ENCODE data around the gene MX2.
A peak's percentile ranks its signal among the peaks of the same experiment; 100 is the strongest.
"Not testable (repeated sequence)": the region's sequence is repeated elsewhere in the genome, so short reads cannot be mapped to it uniquely, and the experiment has no call there.

MX2 gene, protein sequence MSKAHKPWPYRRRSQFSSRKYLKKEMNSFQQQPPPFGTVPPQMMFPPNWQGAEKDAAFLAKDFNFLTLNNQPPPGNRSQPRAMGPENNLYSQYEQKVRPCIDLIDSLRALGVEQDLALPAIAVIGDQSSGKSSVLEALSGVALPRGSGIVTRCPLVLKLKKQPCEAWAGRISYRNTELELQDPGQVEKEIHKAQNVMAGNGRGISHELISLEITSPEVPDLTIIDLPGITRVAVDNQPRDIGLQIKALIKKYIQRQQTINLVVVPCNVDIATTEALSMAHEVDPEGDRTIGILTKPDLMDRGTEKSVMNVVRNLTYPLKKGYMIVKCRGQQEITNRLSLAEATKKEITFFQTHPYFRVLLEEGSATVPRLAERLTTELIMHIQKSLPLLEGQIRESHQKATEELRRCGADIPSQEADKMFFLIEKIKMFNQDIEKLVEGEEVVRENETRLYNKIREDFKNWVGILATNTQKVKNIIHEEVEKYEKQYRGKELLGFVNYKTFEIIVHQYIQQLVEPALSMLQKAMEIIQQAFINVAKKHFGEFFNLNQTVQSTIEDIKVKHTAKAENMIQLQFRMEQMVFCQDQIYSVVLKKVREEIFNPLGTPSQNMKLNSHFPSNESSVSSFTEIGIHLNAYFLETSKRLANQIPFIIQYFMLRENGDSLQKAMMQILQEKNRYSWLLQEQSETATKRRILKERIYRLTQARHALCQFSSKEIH

DNA sequence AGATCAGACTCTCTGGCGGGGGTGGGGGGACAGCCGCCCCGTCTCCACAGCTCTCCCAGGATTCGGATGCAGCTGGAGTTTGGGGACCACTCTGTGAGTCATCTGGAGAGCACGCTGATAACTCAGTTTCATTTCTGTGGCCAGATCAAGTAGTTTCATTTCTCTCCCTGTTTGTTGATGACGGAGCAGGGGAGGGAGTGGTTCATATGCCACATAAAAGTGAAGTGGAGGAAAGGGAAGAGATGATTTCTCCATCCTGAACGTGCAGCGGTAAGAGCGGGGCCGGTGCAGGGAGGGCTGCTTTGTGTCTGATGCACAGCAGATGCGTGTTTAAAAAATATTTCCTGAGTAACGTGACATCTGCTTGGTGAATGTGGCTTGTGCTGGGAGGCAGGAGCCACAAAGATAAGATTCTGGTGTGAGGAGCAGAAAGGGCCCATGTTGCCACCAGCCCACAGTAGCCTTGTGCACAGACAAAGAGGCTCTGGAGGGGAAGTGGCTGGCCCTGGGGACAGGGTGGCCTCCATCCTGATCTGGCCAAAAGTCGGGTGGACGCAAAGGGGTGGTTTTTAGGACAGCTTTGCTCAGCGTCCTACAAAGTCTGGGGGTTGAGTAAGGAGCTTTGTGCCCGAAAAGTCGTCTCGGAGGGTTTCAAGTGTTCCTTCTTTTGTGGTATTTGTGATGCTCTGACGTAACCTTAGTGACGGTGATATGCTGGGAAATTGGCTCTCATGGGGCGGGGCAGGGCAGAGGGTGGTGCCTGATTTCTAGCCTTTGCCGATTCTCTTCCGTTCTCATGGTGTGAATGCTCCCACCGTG, at the start of gene MX2:
TSS of gene MX2 (plus strand) at position 242 of the 819 bp plus-strand sequence. CDS start 14,880 bp downstream, outside the sequence.
- DNase-seq (ENCODE audit: low read depth in 2 of 2, low spot score in 1 of 2), result peak; percentile 53 to 65

DNA sequence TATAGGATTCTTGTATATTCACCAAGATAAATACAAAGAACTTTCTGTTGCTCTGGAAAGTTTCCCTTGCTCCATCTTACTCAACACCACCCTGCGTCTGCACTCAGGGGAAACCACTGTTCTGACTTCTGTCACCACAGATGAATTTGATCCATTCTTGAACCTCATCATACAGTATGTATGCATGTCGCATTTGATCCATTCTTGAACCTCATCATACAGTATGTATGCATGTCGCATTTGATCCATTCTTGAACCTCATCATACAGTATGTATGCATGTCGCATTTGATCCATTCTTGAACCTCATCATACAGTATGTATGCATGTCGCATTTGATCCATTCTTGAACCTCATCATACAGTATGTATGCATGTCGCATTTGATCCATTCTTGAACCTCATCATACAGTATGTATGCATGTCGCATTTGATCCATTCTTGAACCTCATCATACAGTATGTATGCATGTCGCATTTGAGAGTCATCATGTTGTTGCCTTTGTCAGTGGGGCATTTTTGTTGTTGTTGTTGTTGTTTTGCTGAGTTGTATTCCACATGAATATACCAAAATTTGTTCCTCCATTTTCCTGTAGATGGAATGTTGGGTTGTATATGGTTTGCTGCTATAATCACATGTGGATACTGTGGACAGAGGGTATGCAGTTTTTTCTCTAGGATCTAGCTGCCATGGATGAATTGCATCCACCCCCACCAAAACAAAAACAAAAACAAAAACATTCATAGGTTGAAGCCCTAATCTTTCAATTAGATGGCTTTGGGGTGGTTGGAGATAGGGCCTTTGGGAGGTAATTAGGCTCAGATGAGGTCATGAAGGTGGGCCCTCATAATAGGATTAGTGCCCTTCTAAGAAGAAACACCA, 48.3 kb upstream of the MX2 start:
- not testable (repeated sequence) for DNase-seq (ENCODE audit: low read depth in 2 of 2, low spot score in 1 of 2)

DNA sequence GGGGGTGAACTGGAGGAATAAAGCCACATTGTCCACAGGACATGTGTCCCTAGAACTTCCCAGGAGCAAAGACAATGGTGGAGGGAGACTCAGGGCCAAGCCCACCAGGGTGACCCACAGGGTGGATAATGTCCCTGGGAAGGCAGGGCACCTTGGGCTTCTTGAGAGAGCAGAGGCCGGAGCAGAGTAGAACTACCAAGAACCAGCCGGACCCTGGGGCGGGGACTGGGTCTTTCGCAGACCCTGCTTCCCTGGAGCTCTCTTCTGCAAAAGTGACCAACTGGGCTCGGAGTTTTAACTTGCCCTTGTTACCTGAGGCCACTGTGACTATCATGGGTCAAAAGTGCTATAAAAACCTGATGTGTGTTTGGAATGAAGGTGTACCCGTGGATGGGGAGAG, 46.1 kb upstream of the MX2 start:
- DNase-seq (ENCODE audit: low read depth in 2 of 2, low spot score in 1 of 2), result no peak

DNA sequence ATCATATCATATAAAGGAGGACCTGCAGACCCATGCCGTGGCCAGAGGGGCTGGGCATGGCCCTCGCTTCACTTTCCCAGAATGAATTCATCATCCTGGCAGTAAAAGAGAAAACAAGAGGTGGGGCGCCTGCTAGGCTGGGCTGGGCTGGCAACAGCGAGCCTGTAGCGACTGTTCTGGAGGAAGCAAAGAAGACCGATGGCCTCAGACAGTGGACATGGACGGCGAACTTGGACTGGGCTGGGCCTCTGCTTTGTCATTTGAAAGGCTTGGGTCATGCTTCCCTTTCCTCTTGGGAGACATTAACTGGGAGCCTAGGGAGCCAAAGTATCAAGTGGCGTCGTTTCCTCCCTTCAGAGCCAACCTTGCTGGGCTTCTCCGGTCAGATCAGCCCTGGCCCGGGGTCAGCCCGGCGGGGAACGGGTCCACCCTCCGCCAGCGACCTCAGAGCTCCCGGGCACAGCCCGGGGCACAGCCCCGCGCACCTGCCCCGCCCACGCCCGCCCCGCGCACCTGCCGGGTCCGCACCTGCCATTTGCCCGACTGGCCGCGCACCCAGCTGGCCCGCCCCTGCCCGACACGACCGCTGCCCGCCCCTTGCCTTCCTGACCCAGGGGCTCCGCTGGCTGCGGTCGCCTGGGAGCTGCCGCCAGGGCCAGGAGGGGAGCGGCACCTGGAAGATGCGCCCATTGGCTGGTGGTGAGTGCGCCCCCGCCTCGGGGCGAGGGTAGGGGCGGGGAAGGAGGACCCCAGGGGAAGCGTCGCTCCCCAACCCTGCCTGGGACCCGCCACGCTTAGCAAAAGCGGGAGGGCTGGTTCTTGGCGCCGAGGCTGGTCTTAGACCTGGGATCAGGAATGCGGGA, 45.4 kb upstream of the MX2 start, which contains the start of gene FAM3B:
TSS of gene FAM3B (plus strand) at position 602 of the 863 bp plus-strand sequence. CDS start at position 681, 79 bp downstream.
- DNase-seq (ENCODE audit: low read depth in 2 of 2, low spot score in 1 of 2), result no peak

DNA sequence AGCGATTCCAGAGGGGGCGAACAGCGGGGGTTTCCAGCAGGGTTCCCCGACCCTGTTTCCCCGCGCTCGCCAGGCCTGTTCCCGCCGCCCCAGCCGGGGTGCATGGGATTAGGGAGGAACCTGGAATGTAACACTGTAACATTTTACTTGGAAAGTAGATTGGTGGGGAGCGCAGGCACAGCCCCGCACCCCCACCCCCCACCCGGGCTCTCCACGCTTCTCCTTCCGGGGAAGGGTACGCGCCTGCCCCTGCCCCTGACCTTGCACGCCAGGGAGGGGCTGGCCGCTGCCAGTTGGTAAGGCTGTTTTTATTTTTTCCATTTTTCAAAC, 44.8 kb upstream of the MX2 start:
- DNase-seq (ENCODE audit: low read depth in 2 of 2, low spot score in 1 of 2), result no peak

DNA sequence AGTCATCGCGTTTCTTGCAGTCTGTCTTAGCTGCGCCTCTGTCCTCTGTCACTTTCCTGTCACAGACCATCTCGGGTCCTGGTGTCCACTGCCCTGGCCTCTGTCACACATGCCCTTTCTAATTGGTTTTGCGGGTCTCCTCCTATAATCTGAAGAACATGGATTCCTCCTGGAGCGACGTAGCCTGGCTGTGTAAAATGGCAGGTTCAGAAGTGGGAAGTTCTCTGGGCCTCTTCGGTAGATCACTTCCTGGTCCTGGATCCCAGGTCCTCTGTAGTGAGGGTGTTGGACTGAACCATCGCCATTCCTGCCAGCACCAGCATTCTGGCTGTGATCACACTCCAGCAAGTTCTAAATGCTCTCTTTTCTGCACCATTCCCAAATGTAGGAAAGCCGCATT, 44.4 kb upstream of the MX2 start:
- no peak for DNase-seq (ENCODE audit: low read depth in 2 of 2, low spot score in 1 of 2)

DNA sequence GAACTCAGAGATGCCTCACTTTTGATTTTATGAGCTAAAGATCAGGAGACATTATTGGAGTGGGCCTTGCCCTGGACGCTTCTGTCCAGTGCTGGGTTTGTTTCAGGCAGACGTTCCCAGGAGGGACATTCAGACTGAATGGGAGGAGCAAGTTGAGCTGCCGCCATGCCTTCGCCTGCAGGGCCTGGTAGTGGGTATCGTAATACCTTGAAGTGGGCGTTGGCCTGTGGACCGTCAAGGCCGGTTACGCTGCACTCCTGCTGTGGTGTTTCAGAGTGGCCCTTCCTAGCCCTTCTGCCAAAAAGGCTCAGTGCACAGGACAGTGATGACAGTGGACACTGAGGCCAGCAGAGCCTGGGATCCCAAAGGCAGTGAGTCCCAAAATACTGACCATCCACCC, 43.6 kb upstream of the MX2 start:
- no peak for DNase-seq (ENCODE audit: low read depth in 2 of 2, low spot score in 1 of 2)

DNA sequence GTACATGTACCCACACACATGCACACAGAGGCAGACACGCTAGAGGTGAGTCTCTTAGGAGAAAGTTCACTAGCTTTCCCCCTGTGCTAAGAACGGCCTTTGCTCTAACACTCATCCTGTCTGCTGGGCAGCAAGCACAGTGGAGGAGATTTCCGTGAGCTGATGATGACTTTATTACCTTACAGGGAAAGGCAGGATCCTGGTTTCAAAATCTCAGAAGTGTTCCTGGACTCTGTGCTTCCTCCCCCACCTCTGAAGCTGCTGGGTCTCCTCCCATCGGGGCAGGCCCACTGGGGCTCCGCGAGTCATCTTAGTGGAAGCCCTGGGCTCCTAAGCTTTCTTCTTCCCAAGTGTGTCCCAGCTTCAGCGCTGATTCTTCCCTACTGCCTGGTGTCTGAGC, 42.6 kb upstream of the MX2 start:
- no peak for DNase-seq (ENCODE audit: low read depth in 2 of 2, low spot score in 1 of 2)

DNA sequence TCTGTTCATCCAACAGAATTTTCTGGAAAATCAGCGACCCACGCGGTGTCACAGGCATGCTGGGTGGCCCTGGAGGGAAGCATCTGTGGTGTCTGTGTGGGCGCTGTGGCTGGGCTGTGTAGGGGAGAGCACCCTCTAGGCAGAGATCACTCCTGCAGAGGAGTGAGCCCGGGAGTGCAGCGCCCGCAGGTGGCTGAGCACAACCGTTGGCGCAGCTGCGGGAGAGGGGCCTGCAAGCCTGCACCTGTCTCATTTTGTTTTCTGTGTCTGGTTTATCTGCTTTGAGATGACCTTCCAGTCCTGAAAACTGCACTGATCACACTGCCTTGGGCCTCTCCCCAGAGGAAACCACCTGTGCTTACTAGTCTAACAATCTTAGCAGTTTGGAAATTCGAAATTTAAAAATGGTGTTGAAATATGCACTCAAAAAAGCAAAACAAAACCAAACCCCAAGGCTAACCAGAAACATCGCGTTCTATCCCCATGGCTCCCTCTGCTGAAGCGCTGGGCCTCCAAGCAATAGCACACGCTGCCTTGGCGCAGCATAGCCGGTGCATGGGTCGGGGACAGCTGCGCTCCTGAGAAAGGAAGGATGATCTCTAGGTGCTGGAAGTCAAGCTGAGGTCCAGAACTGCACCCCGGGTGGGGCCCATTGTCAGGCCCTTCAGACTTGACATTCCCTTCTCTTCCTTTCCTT, 40.5 kb upstream of the MX2 start:
- DNase-seq (ENCODE audit: low read depth in 2 of 2, low spot score in 1 of 2), result no peak

DNA sequence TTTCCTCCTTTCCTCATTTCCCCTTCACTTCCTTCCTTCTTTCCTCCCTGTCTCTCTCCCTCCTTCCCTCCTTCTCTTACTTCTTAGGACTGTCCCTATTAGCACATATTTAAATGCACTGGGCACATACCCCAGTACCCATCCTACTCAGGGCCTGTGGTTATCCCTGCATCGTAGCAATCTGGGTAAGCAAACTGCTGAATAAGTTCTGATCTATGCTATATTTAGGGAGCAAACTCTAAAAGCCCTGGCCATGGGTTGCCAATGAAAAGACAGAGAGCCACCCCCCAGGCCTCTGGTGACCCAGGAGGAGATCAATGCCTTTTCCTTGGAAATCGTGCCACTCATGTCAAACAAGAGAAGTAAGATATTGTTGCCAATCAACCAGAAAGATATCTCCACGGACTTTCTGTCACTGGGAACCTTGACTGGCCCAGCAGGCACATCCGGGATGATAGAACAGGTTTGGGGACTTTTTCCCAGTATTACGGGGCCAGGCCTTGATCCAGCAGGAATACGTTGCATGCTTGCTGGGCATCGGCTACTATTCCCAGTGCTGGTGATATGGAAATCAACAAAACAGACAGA, 39.8 kb upstream of the MX2 start:
- no peak for DNase-seq (ENCODE audit: low read depth in 2 of 2, low spot score in 1 of 2)

DNA sequence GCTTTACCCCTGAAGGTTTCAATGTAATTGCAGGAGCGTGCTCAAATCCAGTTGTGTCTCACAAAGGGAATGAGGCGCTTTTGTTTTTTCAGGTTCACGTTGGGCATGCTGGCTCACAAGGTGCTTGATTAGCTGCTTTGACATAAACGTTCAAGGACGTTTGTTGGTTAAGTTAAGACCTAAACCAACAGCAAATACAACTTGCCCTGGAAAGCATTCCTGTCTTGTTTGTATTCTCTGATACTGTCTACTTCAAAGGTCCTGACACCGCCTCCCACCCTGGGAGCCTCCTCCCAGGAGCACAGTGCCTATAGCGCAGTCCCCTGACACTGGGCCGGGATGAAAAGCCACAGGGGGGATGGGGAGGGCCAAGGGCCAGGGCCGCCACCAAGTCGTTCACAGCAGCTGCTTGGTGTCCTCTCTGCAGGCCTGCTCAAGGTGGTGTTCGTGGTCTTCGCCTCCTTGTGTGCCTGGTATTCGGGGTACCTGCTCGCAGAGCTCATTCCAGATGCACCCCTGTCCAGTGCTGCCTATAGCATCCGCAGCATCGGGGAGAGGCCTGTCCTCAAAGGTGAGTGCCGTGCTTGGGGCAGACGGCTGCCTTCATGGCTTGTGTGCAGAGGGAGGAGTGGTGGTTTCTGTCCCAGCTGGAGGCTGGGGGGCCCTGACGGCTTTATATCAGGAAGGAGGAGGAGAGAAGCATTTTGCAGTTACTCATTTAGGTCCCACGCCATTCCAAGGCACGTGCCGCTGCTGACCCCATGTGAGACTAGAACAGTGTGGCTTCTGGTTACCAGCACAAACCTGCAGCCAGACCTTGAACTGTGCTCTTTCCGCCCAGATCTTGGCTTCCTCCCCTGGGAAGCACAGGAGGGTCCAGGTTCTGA, 39.1 kb upstream of the MX2 start:
- DNase-seq (ENCODE audit: low read depth in 2 of 2, low spot score in 1 of 2), result no peak

DNA sequence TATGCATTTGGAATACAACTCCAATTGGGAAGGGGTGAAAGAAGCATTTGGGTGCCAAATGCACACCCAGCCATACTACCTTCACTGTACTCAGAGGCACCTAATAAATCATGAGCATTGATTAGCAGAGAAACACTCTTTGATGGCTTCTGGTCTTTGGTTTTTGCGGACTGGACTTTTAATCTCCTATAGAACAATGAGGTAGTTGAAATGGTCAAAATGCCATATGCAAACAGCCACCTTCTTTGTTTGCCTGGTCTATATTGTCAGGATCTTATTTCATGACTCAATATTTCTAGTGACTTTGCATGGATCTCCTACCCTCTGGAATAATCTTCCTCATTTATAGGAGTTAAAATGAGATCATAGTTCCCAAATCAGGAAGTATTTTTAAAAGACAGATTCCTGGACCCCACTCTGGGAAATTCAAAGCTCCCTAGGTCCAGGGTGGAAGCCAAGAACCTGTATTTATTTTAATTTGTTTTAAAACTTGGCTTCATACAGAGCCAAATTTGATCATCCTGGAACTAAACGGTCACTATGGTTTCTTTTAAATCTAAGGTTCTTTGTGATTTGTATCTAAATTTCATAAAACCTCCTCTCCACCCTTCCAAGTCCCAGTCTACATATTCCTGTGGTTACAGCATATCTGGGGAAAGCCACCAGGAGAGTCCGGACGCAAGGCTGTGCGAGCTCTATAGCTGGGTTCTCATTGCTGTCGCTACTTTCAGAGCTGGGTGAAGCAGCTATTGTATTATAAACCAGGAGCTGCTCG, 36.5 kb upstream of the MX2 start:
- DNase-seq (ENCODE audit: low read depth in 2 of 2, low spot score in 1 of 2), result no peak

DNA sequence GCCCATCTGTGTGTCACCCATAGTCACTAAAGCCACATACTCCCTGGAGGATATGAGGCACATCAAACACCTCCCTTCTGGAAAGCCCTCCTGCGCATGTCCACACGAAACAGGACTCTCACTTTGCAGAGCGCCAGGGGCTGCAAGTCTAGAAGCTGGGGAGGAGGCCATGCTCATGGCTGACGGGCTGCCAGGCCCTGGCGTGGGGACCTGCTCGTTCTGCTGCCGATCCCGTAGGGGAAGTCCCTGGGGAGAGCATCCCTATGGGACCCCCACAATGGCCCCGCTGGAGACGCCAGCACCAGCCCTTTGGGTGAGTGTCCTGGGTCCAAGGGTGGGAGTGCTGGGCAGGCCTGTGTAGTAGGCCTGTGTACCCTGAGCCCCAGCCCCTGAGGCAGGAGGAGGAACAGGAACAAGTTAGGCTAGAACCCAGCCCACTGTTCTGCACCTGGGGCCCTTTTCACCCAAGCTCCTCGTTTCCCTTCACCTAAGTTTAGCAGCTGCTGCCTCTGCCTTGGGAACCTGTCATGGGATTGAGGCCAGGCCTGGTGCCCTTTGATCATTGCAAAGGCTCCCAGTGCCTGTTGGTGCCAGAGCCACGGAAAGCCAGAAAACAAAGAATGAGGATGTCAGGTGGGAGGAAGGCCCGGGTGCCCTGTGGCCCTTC, 35.3 kb upstream of the MX2 start:
- no peak for DNase-seq (ENCODE audit: low read depth in 2 of 2, low spot score in 1 of 2)

DNA sequence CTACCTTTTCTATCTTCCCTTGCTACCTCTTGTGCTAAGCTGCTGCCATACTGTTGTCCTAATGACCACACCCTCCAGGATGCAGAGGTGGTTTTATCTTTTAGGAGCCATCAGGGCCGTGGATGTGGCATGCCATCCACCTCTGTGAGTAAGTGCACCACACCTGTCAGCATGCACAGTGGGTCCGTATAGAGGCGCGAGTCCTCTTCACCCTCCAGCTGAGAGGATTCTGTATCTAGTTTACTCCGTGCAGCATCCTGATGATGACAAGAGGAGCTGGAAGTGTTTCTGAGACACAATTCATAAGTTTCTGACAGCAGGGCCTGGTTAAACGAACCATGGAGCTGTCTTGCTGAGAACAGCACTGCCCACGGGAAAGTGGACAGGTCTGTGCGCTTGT, 34.1 kb upstream of the MX2 start:
- no peak for DNase-seq (ENCODE audit: low read depth in 2 of 2, low spot score in 1 of 2)

DNA sequence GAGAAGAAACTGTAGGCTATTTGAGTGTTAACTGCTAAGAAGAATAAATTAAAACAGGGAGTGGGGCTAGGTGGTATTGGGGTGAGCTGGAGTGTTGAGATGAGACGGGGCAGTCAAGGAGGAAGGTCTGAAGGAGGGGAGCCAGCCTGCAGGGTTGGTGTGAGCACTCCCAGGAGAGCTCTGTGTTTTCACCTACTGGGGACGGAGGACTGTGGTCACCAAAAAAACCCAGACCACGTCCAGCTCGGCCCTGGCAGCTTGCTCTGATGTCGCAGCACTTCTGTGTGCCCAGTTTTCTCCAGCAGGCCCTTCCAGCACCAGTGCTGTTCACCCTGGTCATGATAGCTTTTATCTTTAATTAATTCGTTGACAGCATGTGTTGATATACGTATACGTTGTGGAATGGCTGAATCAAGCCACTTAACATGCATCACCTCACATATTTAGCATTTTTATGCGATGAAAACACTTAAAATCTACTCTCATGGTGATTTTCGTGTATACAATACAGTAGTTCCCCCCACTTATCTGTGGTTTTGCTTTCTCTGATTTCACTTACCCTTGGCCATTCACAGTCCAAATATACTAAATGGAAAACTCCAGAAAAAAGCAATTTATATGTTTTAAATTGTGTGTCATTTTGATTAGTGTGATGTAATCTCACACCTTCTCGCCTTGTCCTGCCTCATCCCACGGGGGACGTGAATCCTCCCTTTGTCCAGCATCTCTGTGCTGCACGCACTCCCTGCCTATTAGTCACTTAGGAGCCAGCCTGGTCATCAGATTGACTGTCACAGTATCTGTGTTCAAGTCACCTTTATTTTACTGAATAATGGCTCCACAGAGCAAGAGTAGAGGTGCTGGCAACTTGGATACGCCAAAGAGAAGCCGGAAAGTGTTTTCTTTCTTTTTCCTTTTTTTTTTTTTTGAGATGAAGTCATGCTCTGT, 32.9 kb upstream of the MX2 start:
- DNase-seq (ENCODE audit: low read depth in 2 of 2, low spot score in 1 of 2), result no peak
